Measurements from ENCODE around the gene PLEKHA1. TPM values are rescaled to one million over a fixed set of nuclear protein-coding genes. Genes with fewer than 3 reads are reported as not detected.

Gene PLEKHA1
- total and polyA plus RNA-seq, 2 of the 13 experiments (the other 11 are each of a cell fraction or from before 2014, with no cell fraction given), result 32.2 to 53.3 TPM

- TF ChIP-seq FLYWCH1 (CRISPR knock-in tag; IDR thresholded peaks at IDR 0.05) (no peak), KDM3A (CRISPR knock-in tag; IDR thresholded peaks at IDR 0.05; ENCODE audit: low read depth) (no peak), ZNF772 (CRISPR knock-in tag; IDR thresholded peaks at IDR 0.05) (no peak; the same call in 1 of the 2 replicates), ZNF543 (CRISPR knock-in tag; IDR thresholded peaks at IDR 0.05) (no peak), PPARG (CRISPR knock-in tag; conservative IDR thresholded peaks at IDR 0.05) (peak; percentile 99), BATF2 (CRISPR knock-in tag; IDR thresholded peaks at IDR 0.05) (no peak), ZFP36L2 (CRISPR knock-in tag; IDR thresholded peaks at IDR 0.05) (no peak), ZNF576 (CRISPR knock-in tag; IDR thresholded peaks at IDR 0.05) (no peak), ZNF761 (CRISPR knock-in tag; conservative IDR thresholded peaks at IDR 0.05) (no peak), IKZF5 (CRISPR knock-in tag; IDR thresholded peaks at IDR 0.05) (peak; percentile 44; the same call in 1 of the 2 replicates), GTF3A (CRISPR knock-in tag; conservative IDR thresholded peaks at IDR 0.05) (no peak), STAG1 (CRISPR knock-in tag; IDR thresholded peaks at IDR 0.05) (peak; percentile 35; the same call in 1 of the 2 replicates), ZNF10 (CRISPR knock-in tag; IDR thresholded peaks at IDR 0.05; ENCODE audit: borderline replicate concordance, low read depth) (no peak), GABPA (IDR thresholded peaks at IDR 0.05; ENCODE audit: low read depth, low read length) (no peak), GABPA (CRISPR knock-in tag; IDR thresholded peaks at IDR 0.05; ENCODE audit: low read depth) (no peak), ZNF615 (CRISPR knock-in tag; IDR thresholded peaks at IDR 0.05; ENCODE audit: borderline replicate concordance) (no peak), ZNF557 (CRISPR knock-in tag; IDR thresholded peaks at IDR 0.05) (no peak), PTBP1 (IDR thresholded peaks at IDR 0.05; ENCODE audit: low read depth, low read length, poor library complexity, severe bottlenecking) (no peak), ZBTB7B (CRISPR knock-in tag; IDR thresholded peaks at IDR 0.05) (0 out of 2 replicates have a peak, but pooled peaks have one; percentile 16), MIER3 (CRISPR knock-in tag; IDR thresholded peaks at IDR 0.05; ENCODE audit: borderline replicate concordance) (peak; percentile 51; the same call in 1 of the 2 replicates), EEA1 (CRISPR knock-in tag; IDR thresholded peaks at IDR 0.05; ENCODE audit: borderline replicate concordance) (no peak), ZFY (CRISPR knock-in tag; IDR thresholded peaks at IDR 0.05) (peak; percentile 69), ZSCAN5A (CRISPR knock-in tag; IDR thresholded peaks at IDR 0.05; ENCODE audit: borderline replicate concordance) (no peak; the same call in 1 of the 2 replicates), MXD3 (CRISPR knock-in tag; IDR thresholded peaks at IDR 0.05) (no peak), ZNF766 (CRISPR knock-in tag; IDR thresholded peaks at IDR 0.05; ENCODE audit: borderline replicate concordance) (0 out of 2 replicates have a peak, but pooled peaks have one; percentile 37), HDAC2 (CRISPR knock-in tag; IDR thresholded peaks at IDR 0.05) (peak; percentile 71), MIXL1 (CRISPR knock-in tag; IDR thresholded peaks at IDR 0.05) (peak; percentile 70; the same call in 1 of the 2 replicates), ATRX (CRISPR knock-in tag; IDR thresholded peaks at IDR 0.05; ENCODE audit: borderline replicate concordance) (no peak), ZFP62 (CRISPR knock-in tag; IDR thresholded peaks at IDR 0.05) (no peak), PHF20 (CRISPR knock-in tag; IDR thresholded peaks at IDR 0.05) (0 out of 2 replicates have a peak, but pooled peaks have one; percentile 48)
These were observed 29.7 kb upstream of the PLEKHA1 start (continued) for GRCh38 chr10:122344741-122345258.
